Measurements from ENCODE around the gene CPLX3.

- TF ChIP-seq CTCF (IDR thresholded peaks at IDR 0.05): no peak
- TF ChIP-seq POLR2A (IDR thresholded peaks at IDR 0.05): no peak
- TF ChIP-seq EP300 (IDR thresholded peaks at IDR 0.05): no peak
These were observed 47.8 kb upstream of the CPLX3 start for GRCh38 chr15:74778599-74778970.
